Sigmoid colon (tissue), 7 donors: ENCODE results near the gene MIXL1. TPM values are rescaled to one million over a fixed set of nuclear protein-coding genes. Genes with fewer than 3 reads are reported as not detected.
"Not testable (repeated sequence)": the region's sequence is repeated elsewhere in the genome, so short reads cannot be mapped to it uniquely, and the experiment has no call there.

Experiments used
- DNase-seq: peaks from one replicate; pipeline ENCODE4 v3.0.0-alpha.2; 2019
- H3K27ac ChIP-seq, 4 donors: fragments of 200-600 bp; sonication (generic); one replicate each; pipeline ENCODE4 v1.5.1; 2016 to 2019; ENCODE audit warnings: mild to moderate bottlenecking in 1 of 4
- H3K27me3 ChIP-seq, 3 donors: fragments of 200-600 bp; sonication (generic); one replicate each; pipeline ENCODE4 v1.5.1; 2019; ENCODE audit warnings: mild to moderate bottlenecking in 1 of 3
- H3K36me3 ChIP-seq, 4 donors: fragments of 200-600 bp; sonication (generic); one replicate each; pipeline ENCODE4 v1.5.1; 2016 to 2019
- H3K4me1 ChIP-seq, 4 donors: fragments of 200-600 bp; sonication (generic); one replicate each; pipeline ENCODE4 v1.5.1; 2017 to 2019
- H3K4me3 ChIP-seq, 4 donors: fragments of 200-600 bp; sonication (generic); one replicate each; pipeline ENCODE4 v1.5.1; 2017 to 2019; ENCODE audit warnings: mild to moderate bottlenecking in 2 of 4, moderate library complexity in 1 of 4
- H3K9me3 ChIP-seq, 4 donors: fragments of 200-600 bp in 3 of 4; sonication (generic) in 3 of 4; one replicate each; pipeline versions ENCODE4 v1.5.1 to v1.6.1; 2013 to 2019
- EP300 ChIP-seq, 4 donors: sonication (generic); formaldehyde crosslinking; IDR thresholded peaks; one replicate each; pipeline ENCODE4 v1.6.1; 2017; ENCODE audit warnings: antibody characterized with exemption in 4 of 4
- POLR2A ChIP-seq, 2 donors: fragments of 450-650 bp; IDR thresholded peaks; one replicate each; pipeline ENCODE4 v1.6.1; 2016; ENCODE audit warnings: antibody characterized with exemption in 2 of 2, mild to moderate bottlenecking in 2 of 2, moderate library complexity in 2 of 2
- POLR2AphosphoS5 ChIP-seq, 4 donors: sonication (generic); formaldehyde crosslinking; IDR thresholded peaks; one replicate each; pipeline ENCODE4 v1.6.1; 2017; ENCODE audit warnings: antibody characterized with exemption in 4 of 4
- WGBS, 2 donors: extraction: QIAGEN DNeasy Blood & Tissue Kit; methylation state at CpG; one replicate each; pipeline ENCODE4 v1.1.7; 2013; 5-methylcytosine and 5-hydroxymethylcytosine counted together
- intact Hi-C: fragments of 100-400 bp; cut with DNase I; formaldehyde crosslinking; loops from one replicate; pipeline ENCODE4 v1.15.1; 2023
- polyA plus RNA-seq, 3 donors: library from polyadenylated mRNA; stranded (reverse); fragments of 200-250 nt; gene quantifications; one replicate each; pipeline ENCODE4 v1.2.3, GENCODE V29; 2013
- total RNA-seq, 4 donors: library from RNA; depleted of rRNA; stranded (reverse); fragments of >200 nt; gene quantifications; one replicate each; pipeline ENCODE4 v1.1.0, GENCODE V29; 2016
- TF ChIP-seq, protein P1 (sequence below), 4 experiments: fragments of 450-650 bp in 3 of 4; fragments of 200-600 bp in 1 of 4; IDR thresholded peaks; one replicate each; pipeline ENCODE4 v1.5.1; 2016 to 2019; ENCODE audit warnings: antibody characterized with exemption in 4 of 4, mild to moderate bottlenecking in 3 of 4, moderate library complexity in 2 of 4
- donor health status: healthy with polysubstance abuse.
- donor health status: Bipolar disorder and iron deficiency.
- donor health status: healthy.

Gene MIXL1
- total and polyA plus RNA-seq, 7 donors = 0.13 TPM; not detected in 6

DNA sequence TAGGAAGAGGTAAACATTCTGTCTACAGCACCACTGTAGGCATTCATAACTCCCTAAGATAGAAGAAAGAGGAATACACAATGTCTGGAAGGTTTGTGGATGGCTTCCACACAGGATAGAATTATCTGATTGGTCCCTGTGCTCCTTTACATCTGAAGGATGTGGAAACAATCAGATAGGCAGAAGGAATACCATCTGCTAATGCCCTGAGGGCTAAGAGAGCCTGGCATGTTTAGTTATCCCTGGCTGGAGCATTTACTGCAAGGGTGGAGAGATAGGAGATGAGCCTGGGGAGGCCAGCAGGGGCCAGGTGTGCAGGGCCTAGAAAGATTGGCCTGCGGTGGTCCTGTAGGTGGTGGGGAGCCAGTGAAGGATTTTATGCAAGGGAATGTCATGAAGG lies 28.3 kb upstream of the MIXL1 start:
- intact Hi-C loops = no loop called here
- no peaks in the 10 kb centered on the region for H3K9me3 ChIP-seq
- no peak overlapping the region for H3K4me3 ChIP-seq
- no peaks in the 10 kb centered on the region for H3K36me3 ChIP-seq
- TF ChIP-seq POLR2AphosphoS5 (IDR thresholded peaks at IDR 0.05) (no peak), POLR2A (IDR thresholded peaks at IDR 0.05) (no peak), EP300 (IDR thresholded peaks at IDR 0.05) (no peak)
- TF ChIP-seq, protein P1, sequence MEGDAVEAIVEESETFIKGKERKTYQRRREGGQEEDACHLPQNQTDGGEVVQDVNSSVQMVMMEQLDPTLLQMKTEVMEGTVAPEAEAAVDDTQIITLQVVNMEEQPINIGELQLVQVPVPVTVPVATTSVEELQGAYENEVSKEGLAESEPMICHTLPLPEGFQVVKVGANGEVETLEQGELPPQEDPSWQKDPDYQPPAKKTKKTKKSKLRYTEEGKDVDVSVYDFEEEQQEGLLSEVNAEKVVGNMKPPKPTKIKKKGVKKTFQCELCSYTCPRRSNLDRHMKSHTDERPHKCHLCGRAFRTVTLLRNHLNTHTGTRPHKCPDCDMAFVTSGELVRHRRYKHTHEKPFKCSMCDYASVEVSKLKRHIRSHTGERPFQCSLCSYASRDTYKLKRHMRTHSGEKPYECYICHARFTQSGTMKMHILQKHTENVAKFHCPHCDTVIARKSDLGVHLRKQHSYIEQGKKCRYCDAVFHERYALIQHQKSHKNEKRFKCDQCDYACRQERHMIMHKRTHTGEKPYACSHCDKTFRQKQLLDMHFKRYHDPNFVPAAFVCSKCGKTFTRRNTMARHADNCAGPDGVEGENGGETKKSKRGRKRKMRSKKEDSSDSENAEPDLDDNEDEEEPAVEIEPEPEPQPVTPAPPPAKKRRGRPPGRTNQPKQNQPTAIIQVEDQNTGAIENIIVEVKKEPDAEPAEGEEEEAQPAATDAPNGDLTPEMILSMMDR (IDR thresholded peaks at IDR 0.05) = no peak
- H3K4me1 ChIP-seq = no peaks in the 10 kb centered on the region
- no peak overlapping the region for H3K27ac ChIP-seq
- 84 to 94% methylated on average over 1 of the region's 1 CpG for WGBS, 2 donors
- no peaks in the 10 kb centered on the region for H3K27me3 ChIP-seq
- DNase-seq = no peak

DNA sequence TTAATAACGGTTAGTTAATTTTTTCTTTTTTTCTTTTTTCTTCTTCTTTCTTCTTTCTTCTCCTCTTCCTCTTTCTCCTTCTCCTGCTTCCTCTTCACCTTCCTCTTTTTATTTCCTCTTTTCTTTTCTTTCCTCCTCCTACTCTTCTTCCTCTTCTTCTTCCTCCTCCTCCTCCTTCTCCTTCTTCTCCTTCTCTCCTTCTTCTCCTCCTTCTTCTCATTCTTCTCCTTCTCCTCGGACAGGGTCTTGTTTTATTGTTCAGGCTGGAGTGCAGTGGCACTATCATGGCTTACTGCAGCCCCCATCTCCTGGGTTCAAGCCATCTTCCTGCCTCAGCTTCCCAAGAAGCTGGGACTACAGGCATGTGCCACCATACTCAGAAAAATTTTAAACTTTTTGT lies 23.5 kb upstream of the MIXL1 start:
- Histone ChIP-seq H3K27me3 (no peaks in the 10 kb centered on the region), H3K27ac (no peak overlapping the region), H3K9me3 (no peaks in the 10 kb centered on the region), H3K36me3 (no peaks in the 10 kb centered on the region), H3K4me1 (no peaks in the 10 kb centered on the region), H3K4me3 (no peak overlapping the region)
- TF ChIP-seq POLR2A (IDR thresholded peaks at IDR 0.05) = no peak
- TF ChIP-seq, protein P1 (IDR thresholded peaks at IDR 0.05) = no peak
- no peak for TF ChIP-seq EP300 (IDR thresholded peaks at IDR 0.05)
- TF ChIP-seq POLR2AphosphoS5 (IDR thresholded peaks at IDR 0.05) = no peak
- WGBS, 2 donors = 74 to 87% methylated on average over 2 of the region's 2 CpGs
- intact Hi-C loops = no loop called here
- no peak for DNase-seq

DNA sequence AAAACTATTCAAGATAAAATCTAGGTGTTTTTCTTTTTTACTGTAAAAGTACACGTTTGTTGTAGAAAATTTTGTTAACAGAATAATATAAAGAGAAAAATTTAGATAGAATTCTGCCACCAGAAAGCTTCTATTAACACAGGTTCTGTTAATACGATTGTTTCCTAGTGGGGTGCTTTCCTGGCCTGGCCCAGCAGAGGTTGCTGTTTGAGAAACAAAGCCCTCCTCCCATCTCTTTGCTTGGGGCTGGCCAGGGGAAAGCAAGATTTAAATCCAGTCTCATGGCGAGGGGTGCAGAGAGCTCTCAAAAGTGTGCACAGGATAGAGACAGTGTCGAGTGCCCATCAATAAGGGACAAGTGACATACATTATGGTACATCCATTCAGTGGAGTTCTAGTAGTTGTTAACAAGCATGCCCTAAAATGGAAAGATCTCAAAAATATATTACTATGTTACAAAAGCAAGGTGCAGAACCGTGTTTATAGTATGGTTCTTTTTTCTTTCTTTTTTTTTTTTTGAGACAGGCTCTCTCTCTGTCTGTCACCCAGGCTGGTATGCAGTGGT lies 22.4 kb upstream of the MIXL1 start:
- no peak overlapping the region for H3K27ac ChIP-seq
- DNase-seq = no peak
- WGBS, 2 donors = 75% methylated on average over 5 of the region's 5 CpGs
- no peak overlapping the region for H3K4me3 ChIP-seq
- H3K27me3 ChIP-seq = no peaks in the 10 kb centered on the region
- TF ChIP-seq, protein P1 (IDR thresholded peaks at IDR 0.05) = no peak
- TF ChIP-seq POLR2A (IDR thresholded peaks at IDR 0.05) (no peak), EP300 (IDR thresholded peaks at IDR 0.05) (no peak), POLR2AphosphoS5 (IDR thresholded peaks at IDR 0.05) (no peak)
- no peaks in the 10 kb centered on the region for H3K9me3 ChIP-seq
- H3K4me1 ChIP-seq = no peaks in the 10 kb centered on the region
- intact Hi-C loops = no loop called here
- no peaks in the 10 kb centered on the region for H3K36me3 ChIP-seq

DNA sequence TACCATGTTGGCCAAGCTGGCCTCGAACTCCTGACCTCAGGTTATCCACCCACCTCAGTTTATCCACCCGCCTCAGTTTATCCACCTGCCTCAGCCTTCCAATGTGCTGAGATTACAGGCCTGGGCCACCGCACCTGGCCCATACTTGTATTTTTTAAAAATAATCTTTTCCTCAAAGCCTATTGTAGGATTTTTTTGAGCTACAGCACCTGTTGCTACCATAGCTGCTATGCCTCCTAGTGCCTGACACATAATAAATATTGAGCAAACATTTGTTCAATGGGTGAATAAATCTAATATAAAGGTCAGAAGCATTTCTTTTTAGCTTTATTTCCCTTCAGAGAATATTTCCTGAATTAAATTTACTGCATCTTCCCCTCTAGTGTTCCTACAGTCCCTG lies 21.2 kb upstream of the MIXL1 start:
- no peak overlapping the region for H3K27ac ChIP-seq
- 73 to 89% methylated on average over 3 of the region's 3 CpGs for WGBS, 2 donors
- no peaks in the 10 kb centered on the region for H3K9me3 ChIP-seq
- DNase-seq = no peak
- no peaks in the 10 kb centered on the region for H3K36me3 ChIP-seq
- H3K4me3 ChIP-seq = no peak overlapping the region
- intact Hi-C loops = no loop called here
- TF ChIP-seq, protein P1 (IDR thresholded peaks at IDR 0.05) = no peak
- TF ChIP-seq POLR2AphosphoS5 (IDR thresholded peaks at IDR 0.05) (no peak), EP300 (IDR thresholded peaks at IDR 0.05) (no peak), POLR2A (IDR thresholded peaks at IDR 0.05) (no peak)
- H3K27me3 ChIP-seq = no peaks in the 10 kb centered on the region
- no peaks in the 10 kb centered on the region for H3K4me1 ChIP-seq

DNA sequence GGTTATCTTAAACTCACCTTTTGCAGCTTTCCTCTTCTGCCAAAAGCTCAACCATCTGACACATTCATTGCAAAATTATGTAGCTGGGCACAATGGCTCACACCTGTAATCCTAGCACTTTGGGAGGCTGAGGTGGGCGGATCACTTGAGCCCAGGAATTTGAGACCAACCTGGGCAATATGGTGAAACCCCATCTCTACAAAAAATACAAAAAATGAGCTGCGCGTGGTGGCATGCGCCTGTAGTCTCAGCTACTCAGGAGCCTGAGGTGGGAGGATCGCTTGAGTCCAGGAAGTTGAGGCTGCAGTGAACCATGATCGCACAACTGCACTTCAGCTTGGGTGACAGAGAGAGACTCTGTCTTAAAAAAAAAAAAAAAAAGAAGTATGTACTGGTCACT lies 20.8 kb upstream of the MIXL1 start:
- H3K9me3 ChIP-seq, H3K36me3 ChIP-seq, H3K4me1 ChIP-seq, H3K27ac ChIP-seq, H3K27me3 ChIP-seq, intact Hi-C loops, DNase-seq, H3K4me3 ChIP-seq: not testable (repeated sequence)
- 87 to 90% methylated on average over 6 of the region's 6 CpGs for WGBS, 2 donors
